GM21390 (cell line): Measurements from ENCODE around the gene PRKCB.

Experiments
- ATAC-seq: cut with Tn5 transposase; IDR thresholded peaks from one replicate; pipeline ENCODE4 v1.9.1; 2021; ENCODE audit not compliant: unreplicated experiment

Gene PRKCB

DNA sequence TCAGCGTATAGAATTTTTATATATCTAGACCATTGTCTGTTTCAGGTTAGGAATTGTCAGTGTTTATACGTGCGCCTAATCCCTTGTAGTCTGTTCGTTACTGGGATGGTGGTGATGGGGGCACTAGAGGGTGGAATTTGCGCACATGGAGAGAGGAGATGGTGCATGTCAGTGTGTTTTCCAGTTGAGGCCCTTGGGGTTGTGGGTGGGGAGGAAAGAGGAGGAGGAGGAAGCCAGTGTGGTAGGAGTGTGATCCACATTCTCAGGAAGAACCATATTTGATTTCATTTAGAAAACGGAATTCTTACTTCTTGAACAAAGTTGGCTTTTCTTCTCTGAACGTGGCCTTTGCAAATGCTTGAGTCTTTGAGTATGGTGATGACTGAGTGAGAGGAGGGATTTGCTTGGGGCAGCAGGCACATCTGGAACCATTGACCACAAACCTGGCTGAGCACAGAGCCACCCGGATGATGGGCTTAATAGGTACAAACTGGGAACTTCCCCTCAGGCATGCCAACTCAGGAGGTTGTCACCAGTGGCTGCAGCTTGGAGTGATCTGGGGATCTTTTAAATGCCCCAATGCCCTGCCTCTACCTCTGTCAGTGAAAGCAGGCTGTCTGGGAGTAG is 98.9 kb downstream of the PRKCB start:
- ATAC-seq = no peak

DNA sequence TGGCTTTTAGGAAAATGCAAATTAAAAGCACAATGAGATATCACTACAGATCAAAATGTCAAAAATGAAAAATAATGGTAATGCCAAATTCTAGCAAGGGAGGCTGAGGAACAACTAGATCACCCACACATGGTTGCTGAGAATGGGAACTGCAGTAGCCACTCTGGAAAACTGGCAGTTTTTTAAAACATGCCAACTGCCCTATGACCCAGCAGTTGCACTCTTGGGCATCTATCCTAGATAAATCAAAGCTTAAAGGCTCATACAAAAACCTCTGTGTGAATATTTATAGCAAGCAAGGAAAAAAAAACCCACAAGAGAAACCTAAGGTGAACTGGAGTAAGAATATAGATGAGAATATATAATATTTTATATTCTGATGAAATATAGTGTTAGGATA is 104.3 kb downstream of the PRKCB start:
- no peak for ATAC-seq

DNA sequence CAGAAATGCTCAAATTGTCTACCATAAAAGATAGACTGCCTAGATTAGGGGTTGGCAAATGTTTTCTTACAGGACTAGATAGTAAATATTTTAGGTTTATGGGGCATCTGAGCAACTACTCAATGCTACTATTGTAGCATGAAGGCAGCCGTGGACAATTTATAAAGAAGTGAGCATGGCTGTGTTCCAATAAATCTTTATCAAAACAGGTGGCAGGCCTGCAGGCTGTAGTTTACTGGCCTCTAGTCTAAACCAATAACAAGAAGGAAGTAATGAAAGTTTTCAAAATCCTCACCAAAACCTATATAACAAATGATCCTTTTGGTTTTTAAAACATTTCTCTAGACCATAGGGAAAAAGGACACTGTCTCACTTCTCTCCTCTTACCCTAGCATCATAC is 105.2 kb downstream of the PRKCB start:
- no peak for ATAC-seq

DNA sequence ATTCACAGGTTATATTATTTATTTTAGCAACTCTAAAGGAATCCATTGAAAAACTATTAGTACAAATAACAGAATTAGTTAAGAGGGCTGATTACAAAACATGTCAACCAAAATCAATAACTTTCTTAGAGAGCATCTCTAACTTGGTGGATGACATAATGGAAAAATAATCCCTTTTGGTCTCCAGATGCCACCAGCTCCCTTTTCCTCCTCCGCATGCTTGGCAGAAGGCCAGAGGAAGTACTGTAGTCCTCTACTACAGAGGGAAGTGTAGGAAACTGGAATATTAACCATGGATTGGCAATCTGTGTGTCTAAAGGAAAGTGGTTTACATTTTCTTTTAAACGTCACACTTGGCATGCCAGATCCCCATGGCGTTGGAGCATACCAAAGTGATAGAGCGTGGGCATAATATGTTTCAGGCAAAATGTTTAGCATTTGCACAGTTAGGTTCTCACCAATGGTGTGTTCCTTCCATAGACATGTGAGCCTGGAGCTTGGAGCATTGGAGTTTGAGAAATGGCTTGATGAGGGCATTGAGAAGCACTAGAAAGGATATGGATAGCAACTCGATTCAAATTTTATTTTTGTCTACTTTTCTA is 106.3 kb downstream of the PRKCB start:
- ATAC-seq = no peak

DNA sequence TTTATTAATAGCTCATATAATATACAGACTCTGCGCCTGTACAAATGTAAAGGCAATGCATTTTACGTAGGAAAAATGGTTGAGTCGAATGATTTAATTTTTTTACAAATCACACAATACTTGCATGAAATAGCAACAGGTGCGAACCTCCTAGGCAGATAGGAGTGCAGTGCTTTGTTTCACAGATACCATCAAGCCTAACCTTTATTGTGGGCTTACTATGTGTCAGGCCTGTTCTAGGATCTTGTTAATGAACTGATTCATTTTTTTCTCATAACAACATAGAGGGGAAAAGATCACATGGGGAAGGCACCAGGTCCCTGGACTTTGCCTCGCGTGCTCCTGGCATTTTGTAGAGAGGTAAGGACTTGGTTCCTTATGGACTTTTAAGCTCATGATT is 107.8 kb downstream of the PRKCB start:
- ATAC-seq = no peak

DNA sequence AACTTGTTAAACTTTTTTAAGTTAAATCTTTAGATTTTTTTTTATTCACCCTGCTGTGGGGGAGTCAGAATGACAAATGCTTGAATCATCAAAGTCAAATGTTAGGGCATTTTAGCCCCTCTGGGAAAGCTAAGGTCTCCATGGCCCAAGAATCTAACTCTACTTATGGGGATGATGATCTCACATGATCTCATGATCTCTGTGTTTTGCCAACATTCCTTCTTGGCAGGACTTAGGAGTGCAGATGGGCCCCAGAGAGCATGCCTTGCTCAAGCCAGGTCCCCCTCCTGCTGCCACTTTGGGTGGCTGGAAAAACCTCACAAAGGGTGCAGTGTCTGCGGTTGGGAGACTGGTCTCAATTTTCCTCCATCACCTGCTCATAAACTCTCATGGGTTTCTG is 108.6 kb downstream of the PRKCB start:
- no peak for ATAC-seq

DNA sequence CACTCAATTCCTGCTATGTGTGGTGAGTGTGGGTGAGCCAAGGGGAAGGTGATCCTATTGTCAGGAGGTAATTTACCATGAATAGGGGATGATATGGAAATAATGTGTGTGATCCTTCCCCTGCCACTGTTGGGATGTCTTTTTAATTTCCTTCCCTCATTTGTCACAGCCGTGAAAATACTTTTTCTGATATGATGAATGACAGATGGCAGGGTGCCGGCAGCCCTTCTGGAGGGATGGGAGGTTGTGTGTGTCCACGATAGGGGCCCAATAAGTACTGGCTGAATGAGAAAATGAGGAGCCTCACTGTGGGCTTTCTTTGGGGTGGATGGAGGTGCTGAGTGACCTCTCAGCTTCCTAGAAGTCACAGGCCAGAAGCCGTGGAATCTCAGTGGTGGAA is 109.5 kb downstream of the PRKCB start:
- no peak for ATAC-seq

DNA sequence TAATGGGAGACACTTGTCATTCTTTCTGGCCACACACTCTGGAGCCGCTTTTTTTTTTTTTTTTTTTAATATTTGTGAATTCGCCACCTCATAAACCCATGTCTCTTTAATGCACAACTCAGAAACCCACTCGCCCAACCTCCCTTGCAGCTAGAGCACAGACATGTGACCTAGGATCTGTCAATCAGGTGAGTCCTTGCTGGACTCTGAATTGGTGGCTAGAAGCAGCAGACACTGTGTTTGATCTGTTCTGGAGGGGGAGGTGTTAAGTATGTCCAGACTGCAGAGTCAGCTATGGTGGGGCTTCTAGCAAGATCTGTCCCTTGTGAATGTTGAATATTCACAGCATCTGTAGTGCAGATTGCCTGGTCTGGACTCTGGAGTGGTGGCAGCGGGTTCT is 112.1 kb downstream of the PRKCB start:
- ATAC-seq = no peak

DNA sequence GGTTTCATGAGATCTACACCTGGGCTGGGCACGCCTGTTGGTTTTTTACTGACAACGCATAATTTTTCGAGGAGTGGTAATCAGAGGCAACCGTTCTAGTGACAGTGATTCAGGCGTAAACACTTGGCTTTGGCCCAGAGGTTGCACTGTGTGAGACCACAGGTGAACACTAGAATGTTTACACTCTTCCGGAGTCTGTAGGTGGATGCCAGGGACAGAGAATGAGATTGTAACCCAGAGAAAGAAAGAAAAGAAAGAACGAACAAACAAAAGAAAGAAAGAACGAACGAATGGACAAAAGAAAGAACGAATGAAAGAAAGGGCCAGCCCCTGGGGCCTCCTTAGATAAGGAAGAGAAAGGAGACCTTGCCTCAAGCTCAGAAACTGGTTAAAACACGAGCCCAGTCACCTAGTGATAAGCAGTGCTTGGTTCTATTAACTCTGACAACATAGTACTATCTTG is 113.2 kb downstream of the PRKCB start:
- no peak for ATAC-seq

DNA sequence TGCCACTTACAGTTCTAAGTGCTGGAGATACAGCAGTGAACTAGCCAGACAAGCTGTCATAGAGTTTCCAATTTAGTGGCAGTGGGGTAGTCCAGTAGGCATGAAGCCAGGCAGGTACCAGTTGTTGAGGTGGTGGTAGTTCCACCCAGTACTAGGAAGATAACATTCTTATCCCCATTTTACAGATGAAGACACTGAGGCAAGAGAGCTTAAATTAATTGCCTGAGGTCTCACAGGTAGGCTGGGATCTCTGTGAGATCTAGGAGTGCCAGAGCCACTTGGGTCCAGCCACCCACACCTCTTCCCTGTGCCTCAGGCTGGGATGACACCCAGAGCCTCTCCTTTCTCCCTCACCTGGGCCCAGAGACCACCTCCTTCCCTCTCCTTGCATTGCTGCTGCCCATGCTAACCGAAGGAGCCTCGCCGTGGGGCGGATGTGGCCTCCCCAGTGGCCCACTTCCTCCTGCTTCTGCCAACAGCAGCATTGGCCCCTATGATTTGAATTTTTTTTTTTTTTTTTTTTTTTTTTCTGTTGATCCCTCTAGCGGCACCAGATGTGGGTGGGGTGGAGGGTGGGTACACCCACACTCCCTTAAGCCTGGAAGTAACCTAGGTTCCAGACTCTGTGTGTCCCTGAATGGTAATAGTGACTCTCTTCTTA is 114.0 kb downstream of the PRKCB start:
- no peak for ATAC-seq

DNA sequence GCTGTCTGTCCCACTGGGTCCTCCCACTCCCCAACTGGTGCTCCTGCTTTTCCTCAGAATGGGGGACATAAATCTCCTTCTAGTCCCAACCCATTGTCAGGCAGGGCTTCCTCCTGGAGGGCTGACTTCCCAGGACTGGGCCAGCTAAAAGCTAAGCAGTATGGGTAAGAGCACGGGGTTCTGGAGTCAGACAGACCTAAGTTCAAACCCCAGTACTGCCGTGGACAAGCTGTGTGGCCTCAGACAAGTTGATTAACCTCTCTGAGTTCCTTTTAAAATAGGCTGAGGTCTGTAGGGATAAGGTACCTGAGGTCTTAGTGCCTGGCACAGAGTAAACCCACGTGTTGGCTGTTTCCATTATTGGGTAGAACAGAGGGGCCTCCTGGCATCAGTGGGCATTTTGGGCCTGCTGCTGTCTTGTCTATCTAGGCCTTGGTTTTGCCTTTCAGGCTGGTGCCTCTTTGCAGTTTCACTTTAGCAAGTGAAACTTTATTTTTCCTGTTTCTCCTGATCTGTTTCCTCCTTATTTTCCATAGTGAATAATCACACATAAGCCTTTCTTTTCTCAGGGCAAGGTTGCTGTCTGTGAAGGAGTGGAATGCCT is 114.6 kb downstream of the PRKCB start:
- ATAC-seq = no peak

DNA sequence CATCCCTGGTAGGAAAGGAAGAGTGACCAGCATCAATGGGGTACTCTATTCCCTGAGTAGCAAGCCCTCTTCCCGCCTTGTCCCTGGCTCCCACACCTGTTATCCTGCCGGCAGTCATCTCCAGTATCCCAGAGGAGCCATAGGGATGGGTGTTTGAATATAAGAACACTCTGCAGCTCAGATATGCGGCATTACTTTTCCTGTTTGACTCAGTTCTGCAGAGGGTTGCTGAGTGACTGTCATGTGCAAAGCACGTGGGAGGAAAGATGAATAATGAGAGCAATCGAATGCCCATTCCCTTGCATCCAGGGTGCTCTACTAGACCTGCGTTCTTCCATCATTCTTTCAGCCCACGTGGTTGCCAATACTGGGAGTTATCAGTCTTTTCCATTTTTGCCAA is 115.1 kb downstream of the PRKCB start:
- no peak for ATAC-seq

DNA sequence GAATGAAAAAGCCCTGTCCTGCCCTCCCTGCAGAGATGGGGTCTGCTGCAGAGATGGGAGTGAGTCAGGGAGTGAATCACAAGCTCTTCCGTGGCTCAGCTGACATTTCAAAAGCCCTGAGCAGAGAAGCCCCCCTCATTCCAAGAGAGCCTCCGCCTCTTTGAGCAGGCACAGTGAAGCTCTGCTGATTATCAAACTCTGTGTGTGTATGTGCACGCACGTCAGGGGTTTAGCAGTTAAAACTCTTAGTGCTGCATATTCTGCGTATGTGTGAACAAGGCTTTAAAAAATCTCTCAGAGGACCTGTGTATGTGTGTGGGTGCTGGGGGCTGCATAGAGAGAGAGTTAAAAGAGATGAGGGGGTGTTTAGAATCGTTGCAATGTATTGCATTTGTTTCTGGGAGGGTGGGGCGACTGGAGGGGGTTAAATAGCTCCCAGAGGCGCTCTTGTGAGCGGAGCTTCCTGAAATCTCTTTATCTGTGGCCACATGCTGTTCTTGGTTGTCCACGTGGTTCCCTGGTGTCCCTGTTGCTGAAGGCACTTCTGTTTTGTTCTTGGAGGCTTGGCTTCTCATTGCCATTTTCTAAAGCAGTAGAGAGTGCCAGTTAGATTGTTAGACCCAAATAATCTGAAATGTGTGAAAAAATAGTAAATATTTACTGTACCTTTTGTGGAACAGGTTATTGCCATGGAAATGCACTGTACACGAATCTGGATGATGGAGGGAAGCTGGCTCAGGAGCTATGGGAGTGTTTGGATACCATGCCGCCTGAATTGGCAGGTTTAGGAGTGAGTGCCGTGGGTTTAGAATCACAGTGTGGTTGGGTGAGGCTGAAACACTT is 116.6 kb downstream of the PRKCB start:
- ATAC-seq = no peak

DNA sequence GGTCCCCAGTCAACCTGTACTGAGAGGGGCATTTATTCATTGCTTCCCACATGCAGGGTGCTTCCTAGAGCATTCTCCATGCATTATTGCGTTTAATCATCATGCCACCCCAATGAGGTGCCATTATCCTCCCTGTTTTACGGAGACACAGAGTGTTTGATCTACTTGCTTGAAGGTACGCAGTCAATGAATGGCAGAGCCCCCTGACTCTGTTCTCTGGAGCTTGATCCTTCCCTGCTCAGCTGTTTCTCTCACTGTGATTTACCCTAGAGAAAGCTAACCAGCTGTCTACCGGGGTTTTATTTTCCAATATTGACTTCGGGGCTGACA is 117.2 kb downstream of the PRKCB start:
- ATAC-seq = no peak

DNA sequence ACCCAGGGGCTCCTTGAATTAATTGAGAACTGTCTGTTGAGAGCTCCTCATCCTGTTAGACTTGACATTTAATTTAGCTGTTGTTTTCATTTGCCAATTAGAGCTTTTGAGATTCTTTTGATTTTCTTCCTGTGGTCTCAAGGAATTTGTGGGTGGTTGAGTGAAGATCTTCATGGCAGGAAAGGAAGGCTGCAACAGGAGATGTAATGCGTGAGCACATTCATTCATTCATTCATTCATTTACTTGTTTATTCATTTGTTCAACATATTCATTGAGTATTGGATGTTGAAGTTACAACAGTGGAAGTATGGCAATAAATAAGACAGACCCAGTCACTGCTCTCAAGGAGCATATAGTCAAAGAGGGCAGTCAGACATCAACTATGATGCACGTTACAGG is 117.7 kb downstream of the PRKCB start:
- ATAC-seq = no peak

DNA sequence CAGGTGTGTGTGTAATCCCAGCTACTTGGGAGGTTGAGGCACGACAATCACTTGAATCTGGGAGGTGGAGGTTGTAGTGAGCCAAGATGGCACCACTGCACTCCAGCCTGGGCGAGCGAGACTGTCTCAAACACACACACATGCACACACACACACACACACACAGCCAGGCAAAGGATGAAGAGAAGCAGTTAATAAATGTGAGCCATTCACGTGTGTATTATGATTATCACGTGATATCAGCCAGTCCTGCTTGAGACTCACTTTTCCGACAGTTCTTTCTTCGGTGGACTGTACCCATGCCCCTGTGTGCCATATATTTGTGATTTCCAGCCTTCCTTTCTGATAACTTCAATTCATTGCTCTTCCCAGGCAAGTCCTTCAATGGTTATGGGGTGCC is 119.3 kb downstream of the PRKCB start:
- ATAC-seq = no peak

DNA sequence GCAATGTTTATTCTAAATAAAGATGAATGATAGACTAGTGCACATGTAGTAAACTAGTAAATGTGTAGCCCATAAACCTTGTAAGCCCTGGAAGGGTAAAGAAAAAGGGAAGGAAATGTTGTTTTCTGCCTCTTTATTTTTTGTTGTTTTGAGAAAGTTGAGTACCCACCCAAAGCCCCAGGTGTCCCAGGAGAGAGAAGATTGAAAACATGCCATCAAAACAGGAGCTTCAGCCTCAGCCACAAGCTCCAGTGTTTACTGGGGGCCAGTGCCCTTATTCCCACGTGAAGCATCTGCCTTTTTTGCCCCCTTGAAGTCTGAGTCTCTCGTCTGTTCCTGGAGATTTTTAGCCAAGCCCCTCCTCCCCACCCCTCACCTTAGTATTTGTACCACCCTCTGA is 121.5 kb downstream of the PRKCB start:
- no peak for ATAC-seq

DNA sequence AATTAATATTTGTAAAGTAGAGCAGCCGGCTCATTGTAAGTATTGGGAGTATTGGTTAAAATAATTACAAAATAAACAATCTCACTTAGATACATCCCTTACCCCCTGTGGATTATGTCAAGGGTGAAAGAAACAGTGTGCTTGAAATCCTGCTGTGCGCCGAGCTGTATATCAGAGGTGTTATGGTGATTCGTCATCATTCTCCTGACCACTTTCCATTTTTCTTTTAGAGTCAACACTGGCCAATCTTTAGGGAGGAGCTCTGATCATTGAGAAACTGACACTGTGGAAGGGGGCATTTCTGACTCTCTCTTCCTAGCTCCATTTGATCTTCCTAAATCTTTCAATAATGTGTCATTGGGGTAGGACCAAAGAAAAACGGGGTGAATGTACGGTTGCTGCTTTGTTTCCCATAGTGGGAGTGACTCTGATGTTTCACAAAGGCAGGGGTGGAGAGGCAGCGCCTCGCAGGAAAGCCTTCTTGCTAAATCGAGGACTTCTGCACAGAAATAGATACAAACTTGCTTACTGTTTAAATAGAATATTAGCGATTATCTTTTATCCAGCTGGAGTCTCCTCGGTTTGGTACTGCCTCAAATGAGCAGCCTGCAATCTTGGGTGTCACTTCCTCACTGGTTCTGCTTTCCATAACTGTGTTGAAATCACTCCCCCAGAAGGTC is 123.4 kb downstream of the PRKCB start:
- ATAC-seq = no peak

DNA sequence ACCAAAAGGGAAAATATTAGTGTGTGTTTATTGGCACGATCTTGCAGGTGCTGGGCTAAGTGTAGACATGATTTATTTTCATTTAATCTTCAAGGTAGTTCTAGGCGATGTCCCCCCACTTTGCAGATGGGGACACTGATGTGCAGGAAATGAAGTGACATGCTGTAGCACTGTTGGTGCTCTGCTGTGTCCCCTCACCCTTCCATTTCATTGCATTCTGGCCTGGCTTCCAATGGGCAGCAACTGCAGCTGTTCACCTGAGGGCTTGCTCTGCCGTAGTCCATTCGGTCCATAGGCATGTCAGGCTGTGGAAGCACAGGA is 123.9 kb downstream of the PRKCB start:
- ATAC-seq = no peak

DNA sequence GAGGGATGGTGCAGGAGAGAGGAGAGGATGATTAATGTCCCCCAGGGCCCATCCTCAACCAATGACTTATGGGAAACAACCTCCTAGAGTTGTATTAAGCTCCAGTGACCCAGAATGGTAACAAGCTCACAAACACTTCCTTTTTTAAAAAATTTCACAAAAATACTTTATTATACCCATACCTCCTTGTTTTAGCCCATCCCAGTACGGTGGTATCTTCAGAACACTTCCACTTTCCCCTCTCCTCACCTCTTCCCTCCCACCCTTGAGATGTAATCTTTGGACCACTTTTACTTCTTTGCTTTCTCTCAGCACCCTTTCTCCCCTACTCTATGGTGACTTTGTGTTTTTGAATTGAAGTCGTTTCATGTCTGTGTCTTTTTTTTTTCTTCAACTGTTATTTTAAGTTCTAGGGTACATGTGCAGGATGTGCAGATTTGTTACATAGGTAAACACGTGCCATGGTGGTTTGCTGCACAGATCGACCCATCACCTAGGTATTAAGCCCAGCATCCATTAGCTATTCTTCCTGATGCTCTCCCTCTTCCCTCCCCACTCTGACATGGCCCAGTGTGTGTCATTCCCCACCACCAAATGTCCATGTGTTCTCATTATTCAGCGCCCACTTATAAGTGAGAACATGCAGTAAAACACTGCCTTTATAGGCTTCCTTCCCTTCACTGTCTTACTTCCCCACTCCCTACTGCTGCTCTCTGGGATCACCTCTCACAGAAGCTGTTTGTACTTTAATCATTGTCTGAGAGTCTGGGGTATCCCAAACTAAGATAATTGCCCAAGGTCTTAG is 124.5 kb downstream of the PRKCB start:
- ATAC-seq = no peak
